SK-N-SH (cell line): ENCODE measurements around the gene SLC13A3. TPM values are rescaled to one million over a fixed set of nuclear protein-coding genes. Genes with fewer than 3 reads are reported as not detected.

Experiments
- CTCF ChIA-PET: fragments of 300-600, 350-600 bp; formaldehyde crosslinking; extraction: SDS; loops from one replicate; lab custom pipeline; 2021; lab: Yijun Ruan, JAX
- POLR2A ChIA-PET: fragments of 350-600 bp; sonication (Branson Sonifier 250); formaldehyde crosslinking; extraction: SDS; loops from one replicate; lab custom pipeline; 2020; ENCODE audit warnings: antibody characterized with exemption, inconsistent platforms; lab: Yijun Ruan, JAX
- DNase-seq: peaks from one replicate; pipeline ENCODE4 v3.0.0; 2012
- H2AFZ ChIP-seq: fragments of 200-600 bp; sonication (generic); 2 replicates; pipeline ENCODE4 v1.8.1; 2016; ENCODE audit warnings: antibody characterized with exemption, mild to moderate bottlenecking, low read depth
- H3F3A ChIP-seq: fragments of 200-600 bp; sonication (generic); replicated peaks from 2 replicates; pipeline ENCODE3; 2016; ENCODE audit warnings: antibody characterized with exemption, mild to moderate bottlenecking; ENCODE audit not compliant: insufficient read depth
- H3K27ac ChIP-seq, 2 experiments: fragments of 200-500 bp in 1 of 2; fragments of 200-600 bp in 1 of 2; sonication (Bioruptor generic) in 1 of 2; sonication (generic), shearing (Covaris generic) in 1 of 2; 2 replicates each; pipeline versions ENCODE4 v1.5.1 to v1.6.1; 2014 to 2016; ENCODE audit warnings: low read depth in 2 of 2, inconsistent platforms in 1 of 2, low read length in 1 of 2, mild to moderate bottlenecking in 1 of 2, mixed read lengths in 1 of 2
- H3K27me3 ChIP-seq: fragments of 200-600 bp; sonication (generic), shearing (Covaris generic); 2 replicates; pipeline ENCODE4 v1.6.1; 2016; ENCODE audit warnings: mixed run types; ENCODE audit not compliant: insufficient read depth
- H3K36me3 ChIP-seq, 2 experiments: fragments of 200-500 bp in 1 of 2; fragments of 200-600 bp in 1 of 2; sonication (Bioruptor generic) in 1 of 2; sonication (generic) in 1 of 2; replicated peaks in 1 of 2; 2 replicates each; pipeline versions ENCODE3 to v1.5.1; 2014 to 2016; ENCODE audit warnings: low read length in 1 of 2, mild to moderate bottlenecking in 1 of 2; ENCODE audit not compliant: insufficient read depth in 2 of 2, control insufficient read depth in 1 of 2
- H3K4me1 ChIP-seq, 2 experiments: fragments of 200-500 bp in 1 of 2; fragments of 200-600 bp in 1 of 2; sonication (Bioruptor generic) in 1 of 2; sonication (generic), shearing (Covaris generic) in 1 of 2; 2 replicates each; pipeline versions ENCODE4 v1.5.1 to v1.6.1; 2014 to 2016; ENCODE audit warnings: low read depth in 1 of 2, low read length in 1 of 2, mixed run types in 1 of 2; ENCODE audit not compliant: insufficient read depth in 2 of 2, control insufficient read depth in 1 of 2
- H3K4me2 ChIP-seq: fragments of 200-600 bp; sonication (generic), shearing (Covaris generic); 2 replicates; pipeline ENCODE4 v1.6.1; 2017; ENCODE audit warnings: mixed run types
- H3K4me3 ChIP-seq, 2 experiments: fragments of 200-500 bp in 1 of 2; fragments of 200-600 bp in 1 of 2; sonication (Bioruptor generic) in 1 of 2; sonication (generic), shearing (Covaris generic) in 1 of 2; 2 replicates each; pipeline versions ENCODE4 v1.5.1 to v1.8.1; 2014 to 2016; ENCODE audit warnings: low read depth in 2 of 2, inconsistent platforms in 1 of 2, low read length in 1 of 2, mild to moderate bottlenecking in 1 of 2, mixed read lengths in 1 of 2, moderate library complexity in 1 of 2
- H3K79me2 ChIP-seq: fragments of 200-600 bp; sonication (generic); 2 replicates; pipeline ENCODE4 v1.8.1; 2017; ENCODE audit warnings: mild to moderate bottlenecking; ENCODE audit not compliant: insufficient read depth
- H3K9ac ChIP-seq: fragments of 200-600 bp; sonication (generic); 2 replicates; pipeline ENCODE4 v1.6.1; 2017; ENCODE audit warnings: mixed run types
- H3K9me2 ChIP-seq: fragments of 200-600 bp; sonication (generic); 2 replicates; pipeline ENCODE4 v1.6.1; 2017; ENCODE audit warnings: mixed run types
- H3K9me3 ChIP-seq: fragments of 200-600 bp; sonication (generic); 2 replicates; pipeline ENCODE4 v1.6.1; 2017; ENCODE audit warnings: mixed run types, mild to moderate bottlenecking, moderate library complexity
- H4K20me1 ChIP-seq: fragments of 200-600 bp; sonication (generic); 2 replicates; pipeline ENCODE4 v1.6.1; 2017; ENCODE audit warnings: mild to moderate bottlenecking, mixed run types; ENCODE audit not compliant: insufficient read depth
- EP300 ChIP-seq, 2 experiments: IDR thresholded peaks; 2 replicates each; pipeline versions ENCODE4 v1.4.0 to v1.6.1; 2012; ENCODE audit warnings: borderline replicate concordance in 1 of 2, low read depth in 1 of 2, low read length in 1 of 2
- EZH2phosphoT487 ChIP-seq: fragments of 200-600 bp; sonication (generic); IDR thresholded peaks from 2 replicates; pipeline ENCODE4 v1.6.1; 2017; ENCODE audit warnings: low read depth, mixed run types, mild to moderate bottlenecking, antibody characterized with exemption, moderate library complexity, borderline replicate concordance
- FOSL2 ChIP-seq: IDR thresholded peaks from 2 replicates; pipeline ENCODE4 v1.4.0; 2012; ENCODE audit warnings: low read depth, mild to moderate bottlenecking, moderate library complexity, borderline replicate concordance
- FOXJ3 ChIP-seq: sonication (generic); formaldehyde crosslinking; IDR thresholded peaks from 2 replicates; pipeline ENCODE4 v1.5.1; 2020; ENCODE audit warnings: mild to moderate bottlenecking, missing genetic modification reagents
- FOXM1 ChIP-seq: IDR thresholded peaks from 2 replicates; pipeline ENCODE4 v1.4.0; 2012; ENCODE audit warnings: low read depth, mild to moderate bottlenecking
- GABPA ChIP-seq: IDR thresholded peaks from 2 replicates; pipeline ENCODE4 v1.4.0; 2012; ENCODE audit warnings: low read depth, mild to moderate bottlenecking
- IRF3 ChIP-seq: fragments of 150-350 bp; IDR thresholded peaks from 2 replicates; pipeline ENCODE4 v1.6.1; 2016; ENCODE audit warnings: mild to moderate bottlenecking, low read depth, low read length
- JUND ChIP-seq: IDR thresholded peaks from 2 replicates; pipeline ENCODE4 v1.4.0; 2012
- MAX ChIP-seq: IDR thresholded peaks from 2 replicates; pipeline ENCODE4 v1.4.0; 2012; ENCODE audit warnings: low read depth
- MEF2A ChIP-seq: IDR thresholded peaks from 2 replicates; pipeline ENCODE4 v1.4.0; 2012; ENCODE audit warnings: low read depth, borderline replicate concordance
- NFIC ChIP-seq: IDR thresholded peaks from 2 replicates; pipeline ENCODE4 v1.4.0; 2012; ENCODE audit warnings: borderline replicate concordance
- NRF1 ChIP-seq: IDR thresholded peaks from 2 replicates; pipeline ENCODE4 v1.6.1; 2012; ENCODE audit warnings: low read depth, mild to moderate bottlenecking, low read length
- PBX3 ChIP-seq: IDR thresholded peaks from 2 replicates; pipeline ENCODE4; 2012
- POLR2AphosphoS5 ChIP-seq: IDR thresholded peaks from 2 replicates; pipeline ENCODE4 v1.6.1; 2012; ENCODE audit warnings: low read depth, low read length
- RAD21 ChIP-seq: IDR thresholded peaks from 2 replicates; pipeline ENCODE4 v1.6.1; 2012; ENCODE audit warnings: mild to moderate bottlenecking, low read length
- RFX5 ChIP-seq: IDR thresholded peaks from 2 replicates; pipeline ENCODE4 v1.6.1; 2012; ENCODE audit warnings: mild to moderate bottlenecking, improper control_type of control experiment, low read length
- SIN3A ChIP-seq: IDR thresholded peaks from 2 replicates; pipeline ENCODE4 v1.6.1; 2012; ENCODE audit warnings: low read depth, mild to moderate bottlenecking, low read length, moderate library complexity, borderline replicate concordance
- TAF1 ChIP-seq: IDR thresholded peaks from 2 replicates; pipeline ENCODE4 v1.6.1; 2012; ENCODE audit warnings: low read depth, mild to moderate bottlenecking, low read length, moderate library complexity, borderline replicate concordance
- TCF12 ChIP-seq: IDR thresholded peaks from 2 replicates; pipeline ENCODE4 v1.4.0; 2012
- TEAD4 ChIP-seq: IDR thresholded peaks from 2 replicates; pipeline ENCODE4 v1.4.0; 2012; ENCODE audit warnings: mild to moderate bottlenecking, borderline replicate concordance; ENCODE audit not compliant: insufficient read depth
- USF1 ChIP-seq: IDR thresholded peaks from 2 replicates; pipeline ENCODE4 v1.4.0; 2012; ENCODE audit warnings: low read depth, borderline replicate concordance
- ZBTB33 ChIP-seq: IDR thresholded peaks from 2 replicates; pipeline ENCODE4 v1.4.0; 2012; ENCODE audit warnings: low read depth, borderline replicate concordance
- WGBS: methylation state at CpG from one replicate; pipeline ENCODE4 v1.1.6; 2017; ENCODE audit warnings: low lambda C conversion rate; 5-methylcytosine and 5-hydroxymethylcytosine counted together
- polyA plus RNA-seq, 3 experiments: library from polyadenylated mRNA; depleted of rRNA; stranded (reverse); fragments of >200 nt; gene quantifications; 2 replicates each; pipeline ENCODE4 v1.2.3, GENCODE V29; 2012

The SLC13A3 gene
- polyA plus RNA-seq, 1 of the 3 experiments (the other 2 are of a cell fraction) = 0.10 TPM

GRCh38 chr20:46624946-46625345 lies 26.3 kb downstream of the SLC13A3 start:
- Histone ChIP-seq H2AFZ (no peak overlapping the region), H3K4me2 (no peak overlapping the region), H3K4me3 (no peak overlapping the region), H3K4me1 (no peaks in the 10 kb centered on the region), H3K9me3 (no peaks in the 10 kb centered on the region)
- CTCF ChIA-PET = no interaction called here
- DNase-seq = no peak
- TF ChIP-seq NFIC (no peak), FOXM1 (no peak), RAD21 (no peak), EP300 (IDR thresholded peaks at IDR 0.05; ENCODE audit: borderline replicate concordance in 1 of 2, low read depth in 1 of 2, low read length in 1 of 2) (no peak), FOSL2 (no peak), JUND (no peak), MEF2A (no peak), USF1 (no peak), POLR2AphosphoS5 (no peak), SIN3A (no peak), NRF1 (no peak), PBX3 (no peak)
- TF ChIP-seq, all 33 proteins: peak for 0
- 10% methylated on average over 2 of the region's 2 CpGs for WGBS
- H3K9me2 ChIP-seq = no peaks in the 10 kb centered on the region
- POLR2A ChIA-PET = no interaction called here
- no peak overlapping the region for H3K27ac ChIP-seq
- no peak overlapping the region for H3K9ac ChIP-seq
- H3K27me3 ChIP-seq = no peaks in the 10 kb centered on the region
- no peaks in the 10 kb centered on the region for H4K20me1 ChIP-seq
- H3K79me2 ChIP-seq = no peaks in the 10 kb centered on the region
- H3F3A ChIP-seq = no peaks in the 10 kb centered on the region
- H3K36me3 ChIP-seq = no peaks in the 10 kb centered on the region

GRCh38 chr20:46622165-46622564 lies 29.1 kb downstream of the SLC13A3 start:
- ChIA-PET POLR2A (no interaction called here), CTCF (interaction anchor here (1.1 to 1.6 kb wide), 2 partner anchors 11 to 29 kb away, joined by 3 to 5 read pairs; partner anchors contain the start of gene SLC13A3)
- Histone ChIP-seq H3K27ac (no peak overlapping the region), H2AFZ (no peak overlapping the region), H3K4me2 (no peak overlapping the region), H3K9ac (no peak overlapping the region), H3K36me3 (no peaks in the 10 kb centered on the region), H3K9me3 (no peaks in the 10 kb centered on the region), H4K20me1 (no peaks in the 10 kb centered on the region), H3K4me3 (no peak overlapping the region), H3F3A (no peaks in the 10 kb centered on the region), H3K27me3 (no peaks in the 10 kb centered on the region), H3K9me2 (no peaks in the 10 kb centered on the region), H3K4me1 (no peaks in the 10 kb centered on the region), H3K79me2 (no peaks in the 10 kb centered on the region)
- no peak for TF ChIP-seq IRF3
- TF ChIP-seq FOXJ3 (CRISPR knock-in tag) = no peak
- TF ChIP-seq MEF2A = no peak
- no peak for TF ChIP-seq TAF1
- TF ChIP-seq TCF12 = no peak
- TF ChIP-seq EZH2phosphoT487 = no peak
- no peak for TF ChIP-seq FOSL2
- no peak for TF ChIP-seq MAX
- TF ChIP-seq TEAD4 = no peak
- no peak for TF ChIP-seq GABPA
- TF ChIP-seq JUND = no peak
- TF ChIP-seq POLR2AphosphoS5 = no peak
- TF ChIP-seq EP300 (IDR thresholded peaks at IDR 0.05; ENCODE audit: borderline replicate concordance in 1 of 2, low read depth in 1 of 2, low read length in 1 of 2) = no peak
- no peak for TF ChIP-seq ZBTB33
- no peak for TF ChIP-seq RFX5
- WGBS = 15% methylated on average over 1 of the region's 1 CpG
- DNase-seq = no peak
